GM19395 (cell line): Measurements from ENCODE around the gene MESP2.

ENCODE experiments used
- ATAC-seq: cut with Tn5 transposase; IDR thresholded peaks from one replicate; pipeline ENCODE4 v1.9.1; 2021; ENCODE audit warnings: mild to moderate bottlenecking, moderate library complexity; ENCODE audit not compliant: unreplicated experiment

MESP2 gene

GRCh38 chr15:89754361-89755154 is 21.6 kb upstream of the MESP2 start:
- no peak for ATAC-seq

GRCh38 chr15:89755701-89756100 is 20.4 kb upstream of the MESP2 start:
- no peak for ATAC-seq

GRCh38 chr15:89756897-89757296 is 19.2 kb upstream of the MESP2 start:
- no peak for ATAC-seq

- no peak for ATAC-seq
Observed at GRCh38 chr15:89758283-89758682, 17.8 kb upstream of the MESP2 start.

GRCh38 chr15:89758981-89759380 is 17.2 kb upstream of the MESP2 start:
- no peak for ATAC-seq

- no peak for ATAC-seq
Observed at GRCh38 chr15:89759835-89760234, 16.3 kb upstream of the MESP2 start.

- ATAC-seq, result peak; percentile 76
Observed at GRCh38 chr15:89760303-89761008, 15.7 kb upstream of the MESP2 start.

GRCh38 chr15:89761009-89761831 is 14.9 kb upstream of the MESP2 start:
- peak; percentile 56 for ATAC-seq

- no peak for ATAC-seq
Observed at GRCh38 chr15:89761929-89762328, 14.2 kb upstream of the MESP2 start.

- no peak for ATAC-seq
Observed at GRCh38 chr15:89765694-89766093, 10.4 kb upstream of the MESP2 start.

GRCh38 chr15:89766357-89767311 is 9.5 kb upstream of the MESP2 start:
- ATAC-seq, result no peak

GRCh38 chr15:89767411-89767915 is 8.7 kb upstream of the MESP2 start:
- no peak for ATAC-seq

- no peak for ATAC-seq
Observed at GRCh38 chr15:89768071-89768500, 8.0 kb upstream of the MESP2 start.

- no peak for ATAC-seq
Observed at GRCh38 chr15:89769366-89769765, 6.8 kb upstream of the MESP2 start.

- ATAC-seq, result no peak
Observed at GRCh38 chr15:89770041-89770440, 6.1 kb upstream of the MESP2 start.

- no peak for ATAC-seq
Observed at GRCh38 chr15:89772932-89773583, 3.1 kb upstream of the MESP2 start.

GRCh38 chr15:89774492-89774891 is 1.6 kb upstream of the MESP2 start:
- ATAC-seq, result no peak

GRCh38 chr15:89775815-89776214 is 317 bp upstream of the MESP2 start:
- ATAC-seq, result no peak

- no peak for ATAC-seq
Observed at GRCh38 chr15:89777073-89777751, 1.1 kb downstream of the MESP2 start.
